Heart right ventricle (tissue), 16 donors: ENCODE data around the gene ABCD2. TPM values are rescaled to one million over a fixed set of nuclear protein-coding genes. Genes with fewer than 3 reads are reported as not detected.
"Not testable (repeated sequence)": the region's sequence is repeated elsewhere in the genome, so short reads cannot be mapped to it uniquely, and the experiment has no call there.

Source experiments
- ATAC-seq, 8 donors: fragments of 200-7000 bp; cut with Tn5 transposase; one replicate each; pipeline ENCODE4 v1.9.1; 2020; ENCODE audit warnings: mild to moderate bottlenecking in 8 of 8, moderate library complexity in 8 of 8, moderate number of reproducible peaks in 1 of 8
- DNase-seq, 2 donors: peaks; one replicate each; pipeline ENCODE4 v3.0.0-alpha.2; 2020
- H3K27ac ChIP-seq, 10 donors: fragments of 200-600 bp; sonication (generic) in 2 of 10; one replicate each; pipeline versions ENCODE4 v1.5.0 to v1.8.0; 2020 to 2022; ENCODE audit warnings: mild to moderate bottlenecking in 3 of 10
- H3K27me3 ChIP-seq, 7 donors: fragments of 200-600 bp; one replicate each; pipeline ENCODE4 v1.8.0; 2021 to 2022; ENCODE audit warnings: mild to moderate bottlenecking in 2 of 7
- H3K36me3 ChIP-seq, 9 donors: fragments of 200-600 bp; sonication (generic) in 1 of 9; one replicate each; pipeline versions ENCODE4 v1.5.0 to v1.8.0; 2020 to 2022; ENCODE audit warnings: mild to moderate bottlenecking in 2 of 9
- H3K4me1 ChIP-seq, 9 donors: fragments of 200-600 bp; sonication (generic) in 1 of 9; one replicate each; pipeline versions ENCODE4 v1.5.0 to v1.8.0; 2020 to 2022; ENCODE audit warnings: mild to moderate bottlenecking in 4 of 9
- H3K4me3 ChIP-seq, 10 donors: fragments of 200-600 bp; sonication (generic) in 2 of 10; one replicate each; pipeline versions ENCODE4 v1.5.0 to v1.8.0; 2020 to 2022; ENCODE audit warnings: mild to moderate bottlenecking in 7 of 10, moderate library complexity in 2 of 10
- H3K9me3 ChIP-seq, 11 donors: fragments of 200-600 bp in 10 of 11; sonication (generic) in 2 of 11; one replicate each; pipeline versions ENCODE4 v1.5.0 to v1.8.0; 2013 to 2022; ENCODE audit warnings: mild to moderate bottlenecking in 2 of 11, control low read depth in 1 of 11, moderate library complexity in 1 of 11
- CTCF ChIP-seq, 9 donors: fragments of 200-600 bp; sonication (generic) in 2 of 9; IDR thresholded peaks; one replicate each; pipeline versions ENCODE4 v1.5.0 to v1.8.0; 2021 to 2022; ENCODE audit warnings: antibody characterized with exemption in 9 of 9, mild to moderate bottlenecking in 5 of 9, moderate library complexity in 1 of 9
- WGBS, 2 donors: extraction: QIAGEN DNeasy Blood & Tissue Kit; methylation state at CpG; one replicate each; pipeline ENCODE4 v1.1.7; 2013; ENCODE audit warnings: inconsistent platforms in 1 of 2; 5-methylcytosine and 5-hydroxymethylcytosine counted together
- intact Hi-C, 10 donors: fragments of 100-400 bp; cut with DNase I; formaldehyde crosslinking; loops; one replicate each; pipeline versions ENCODE4 v1.11.1 to v1.14.2; 2022
- polyA plus RNA-seq, 2 donors: library from polyadenylated mRNA; stranded (reverse); fragments of 200-250 nt; gene quantifications; one replicate each; pipeline ENCODE4 v1.2.3, GENCODE V29; 2013
- total RNA-seq, 10 donors: library from RNA; stranded (reverse); fragmentation: NEBNext Ultra II Directional in 3 of 10; extraction: Animal tissue kit (Norgen Biotek cat#: 25700) in 3 of 10; gene quantifications; one replicate each; pipeline versions ENCODE4 v1.2.1 to v1.2.4, GENCODE V29; 2021 to 2023
- donor health status: Arrhythmogenic right ventricular cardiomyopathy.
- donor health status: ischemic (EF 13 %, LVEDD 7.1; RV severe dilation, severe dysfunction).
- donor health status: healthy with polysubstance abuse.
- donor health status: DM: no; HTN: yes; CAD: no.
- donor health status: DM: no; HTN: no; CAD: no.
- donor health status: ischemic (EF 25% LVEDD 6.9; RV normal size, moderate dysfunction).
- donor health status: ischemic (EF 25% LVEDD 5.7; RV mildly dilated, moderate dysfunction).
- donor health status: healthy.
- donor health status: DM: yes; HTN: yes; CAD: no.
- donor health status: Ischemic cardiomyopathy.
- donor health status: ischemic (EF 35%, LVEDD 5.7; RV mildly dilated, moderate dysfunction).
- donor health status: nonischemic (EF 11% LVEDD 7.7; RV severe dilation, severe dysfunction).
- donor health status: DM: yes; HTN: yes; CAD: no.
- donor health status: PGD.
- donor health status: ischemic (EF 29% LVEDD 5.4; RV normal size, mild dysfunction).
- donor health status: nonischemic (EF 23%, LVEDD 6.1; RV moderate dilation, normal function).

Gene ABCD2
- total and polyA plus RNA-seq, 12 donors = 0.32 to 10.1 (median 7.6) TPM

DNA sequence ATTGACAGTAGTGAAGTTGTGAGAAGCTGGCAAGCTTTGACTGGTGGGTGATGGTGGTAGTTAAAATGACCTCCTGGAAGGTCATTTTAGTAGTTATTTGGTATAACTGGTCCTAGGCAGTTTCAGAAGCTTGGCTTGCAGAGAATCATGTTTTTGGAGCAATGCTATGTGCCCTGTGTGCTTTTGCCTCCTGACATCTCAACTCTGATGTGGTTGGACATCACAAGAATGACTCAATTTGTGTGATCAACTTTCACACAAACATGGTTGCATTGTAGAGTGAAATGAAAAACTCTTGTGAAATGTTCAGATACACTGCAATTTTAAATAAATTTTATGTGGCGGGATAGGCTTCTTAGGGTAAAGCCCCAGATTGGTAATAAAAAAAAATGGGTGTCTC lies 8.3 kb upstream of the ABCD2 start:
- Histone ChIP-seq H3K27ac (peak overlapping the region in 1 of 10 donors; percentile 69), H3K4me1 (no peaks in the 10 kb centered on the region), H3K27me3 (no peaks in the 10 kb centered on the region), H3K9me3 (no peaks in the 10 kb centered on the region), H3K4me3 (no peak overlapping the region), H3K36me3 (no peaks in the 10 kb centered on the region)
- ATAC-seq = no peak
- 85 to 90% methylated on average over 1 of the region's 1 CpG for WGBS, 2 donors
- TF ChIP-seq CTCF (IDR thresholded peaks at IDR 0.05) = no peak
- intact Hi-C loops = no loop called here
- no peak for DNase-seq

DNA sequence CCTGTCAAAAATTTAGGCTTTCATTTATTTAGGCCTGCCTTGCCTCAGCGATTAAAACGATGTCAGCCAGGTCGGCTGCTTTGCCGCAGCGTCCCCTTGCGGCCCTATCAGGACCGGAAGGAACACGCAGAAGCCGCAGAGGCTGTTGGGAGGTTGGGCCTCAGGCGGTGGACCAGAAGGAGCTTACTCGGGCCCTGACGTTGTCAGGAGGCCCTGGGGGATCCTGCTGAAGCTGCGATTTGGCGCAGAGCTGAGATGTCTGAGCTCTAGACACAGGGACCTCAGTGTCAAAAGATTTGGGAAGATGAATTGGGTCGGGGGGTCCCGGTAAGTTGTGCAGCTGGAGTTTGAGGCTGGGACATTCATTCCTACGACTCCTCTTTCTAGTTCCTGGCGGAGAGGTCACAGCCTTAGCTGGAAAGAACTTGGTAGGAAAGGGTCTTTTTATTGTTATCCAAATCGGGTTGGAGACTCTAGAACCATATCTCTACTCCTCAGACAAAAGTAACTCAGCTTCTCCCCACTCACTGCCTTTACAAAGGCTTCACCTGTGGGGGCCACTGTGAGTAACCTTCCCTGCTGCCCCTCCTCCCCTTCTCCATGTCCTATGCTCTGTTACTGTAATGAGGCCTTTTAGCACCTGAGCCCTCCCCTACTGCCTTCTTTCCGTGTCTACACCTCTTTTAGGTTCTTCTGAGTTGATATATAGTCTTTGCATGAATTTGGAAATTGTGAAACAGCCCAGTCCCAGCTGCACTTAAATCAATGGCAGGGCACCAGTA lies 6.6 kb upstream of the ABCD2 start:
- no peaks in the 10 kb centered on the region for H3K36me3 ChIP-seq
- H3K27me3 ChIP-seq = no peaks in the 10 kb centered on the region
- DNase-seq (no peak), ATAC-seq (no peak)
- 85 to 86% methylated on average over 20 of the region's 20 CpGs for WGBS, 2 donors
- intact Hi-C loops = no loop called here
- H3K9me3 ChIP-seq = no peaks in the 10 kb centered on the region
- no peak for TF ChIP-seq CTCF (IDR thresholded peaks at IDR 0.05)
- no peak overlapping the region for H3K27ac ChIP-seq
- H3K4me3 ChIP-seq = no peak overlapping the region
- peaks cover 0 to under 1% (median 0%) of the 10 kb centered on the region in 9 donors for H3K4me1 ChIP-seq

DNA sequence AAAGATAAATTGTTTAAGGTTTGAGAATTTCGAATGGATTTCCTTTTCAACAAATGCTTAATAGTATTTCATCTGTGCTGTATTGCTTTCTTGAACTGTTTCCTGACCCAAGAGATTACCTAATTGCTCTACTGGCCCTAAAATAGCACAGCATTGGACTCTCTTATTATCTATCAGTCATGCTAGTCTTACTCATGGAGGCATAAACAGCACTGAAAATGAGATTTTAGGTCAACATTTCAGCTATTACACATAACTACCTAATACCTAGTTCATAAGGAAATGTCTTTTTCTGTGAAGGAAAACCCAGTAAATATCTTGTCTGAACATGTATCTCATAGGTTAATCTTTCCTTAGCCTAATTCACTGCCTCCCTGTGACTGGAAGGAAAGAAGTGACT lies 4.3 kb upstream of the ABCD2 start:
- Histone ChIP-seq H3K4me1 (peaks cover 0 to 13% (median 3%) of the 10 kb centered on the region in 9 donors), H3K27ac (no peak overlapping the region), H3K9me3 (no peaks in the 10 kb centered on the region), H3K27me3 (no peaks in the 10 kb centered on the region), H3K4me3 (no peak overlapping the region), H3K36me3 (no peaks in the 10 kb centered on the region)
- intact Hi-C loops = no loop called here
- no peak for TF ChIP-seq CTCF (IDR thresholded peaks at IDR 0.05)
- DNase-seq (no peak), ATAC-seq (no peak)
- 56 to 62% methylated on average over 1 of the region's 1 CpG for WGBS, 2 donors

DNA sequence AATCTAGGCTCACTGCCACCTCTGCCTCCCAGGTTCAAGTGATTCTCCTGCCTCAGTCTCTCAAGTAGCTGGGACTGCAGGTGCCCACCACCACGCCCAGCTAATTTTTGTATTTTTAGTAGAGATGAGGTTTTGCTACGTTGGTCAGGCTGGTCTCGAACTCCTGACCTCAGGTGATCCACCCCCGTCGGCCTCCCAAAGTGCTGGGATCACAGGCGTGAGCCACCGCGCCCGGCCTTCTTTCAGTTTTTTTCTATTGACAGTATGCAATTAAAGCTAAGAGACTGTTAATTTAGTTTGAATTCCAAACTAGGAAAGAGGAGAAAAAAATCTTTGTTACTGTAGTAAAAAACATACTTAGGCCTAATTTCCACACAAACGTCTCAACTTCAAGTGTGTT lies 3.6 kb upstream of the ABCD2 start:
- DNase-seq, H3K27me3 ChIP-seq, intact Hi-C loops, ATAC-seq, H3K27ac ChIP-seq, H3K9me3 ChIP-seq, H3K36me3 ChIP-seq, H3K4me3 ChIP-seq: not testable (repeated sequence)
- H3K4me1 ChIP-seq = peaks cover 0 to 15% (median 3%) of the 10 kb centered on the region in 9 donors
- 95 to 96% methylated on average over 10 of the region's 10 CpGs for WGBS, 2 donors

GRCh38 chr12:39622306-39622705 lies 2.7 kb upstream of the ABCD2 start:
- H3K4me1 ChIP-seq = peaks cover 0 to 15% (median 3%) of the 10 kb centered on the region in 9 donors
- no peaks in the 10 kb centered on the region for H3K9me3 ChIP-seq
- ATAC-seq = no peak
- WGBS, 2 donors = 65 to 66% methylated on average over 1 of the region's 1 CpG
- H3K27ac ChIP-seq = peak overlapping the region in 1 of 10 donors; percentile 87
- H3K27me3 ChIP-seq = no peaks in the 10 kb centered on the region
- no peak for DNase-seq
- TF ChIP-seq CTCF (IDR thresholded peaks at IDR 0.05) = no peak
- no peaks in the 10 kb centered on the region for H3K36me3 ChIP-seq
- intact Hi-C loops = no loop called here
- H3K4me3 ChIP-seq = no peak overlapping the region
